IMR-90 (cell line): Measurements from ENCODE around the gene MTMR6. TPM values are rescaled to one million over a fixed set of nuclear protein-coding genes. Genes with fewer than 3 reads are reported as not detected.

Experiments
- ATAC-seq: fragments of 200-7000 bp; cut with Tn5 transposase; 2 replicates; pipeline ENCODE4 v1.9.1; 2020; ENCODE audit warnings: low read depth, mild to moderate bottlenecking, moderate library complexity
- BruUV-seq: library from RNA; stranded (reverse); fragments of 400-500 nt; replicated peaks from 2 replicates; lab custom pipeline; 2021; lab: Mats Ljungman, UMichigan
- CTCF ChIA-PET: fragments of 300-600 bp; formaldehyde crosslinking; extraction: SDS; loops from one replicate; lab custom pipeline; 2021; ENCODE audit warnings: antibody characterized with exemption; lab: Yijun Ruan, JAX
- POLR2A ChIA-PET: fragments of 300-600 bp; sonication (Branson Sonifier 250); formaldehyde crosslinking; loops from one replicate; lab custom pipeline; 2022; ENCODE audit warnings: antibody characterized with exemption; ENCODE audit not compliant: unreplicated experiment; lab: Charles Lee
- DNase-seq: peaks from one replicate; pipeline ENCODE4 v3.0.0; 2013
- H2AFZ ChIP-seq: replicated peaks from 2 replicates; pipeline ENCODE3; 2013; ENCODE audit warnings: low read length, mild to moderate bottlenecking; ENCODE audit not compliant: poor library complexity
- H2AK5ac ChIP-seq: 2 replicates; pipeline ENCODE4 v1.6.1; 2013; ENCODE audit warnings: low read depth, low read length, inconsistent platforms
- H2AK9ac ChIP-seq: replicated peaks from 2 replicates; pipeline ENCODE3; 2013; ENCODE audit warnings: mild to moderate bottlenecking, low read depth, low read length, moderate library complexity; ENCODE audit not compliant: poor library complexity
- H2BK120ac ChIP-seq: 2 replicates; pipeline ENCODE4 v1.6.1; 2013; ENCODE audit warnings: low read depth, low read length, inconsistent platforms
- H2BK15ac ChIP-seq: 3 replicates; pipeline ENCODE4 v1.6.1; 2013; ENCODE audit warnings: low read depth, low read length, inconsistent platforms
- H2BK20ac ChIP-seq: 2 replicates; pipeline ENCODE4 v1.6.1; 2013; ENCODE audit warnings: low read depth, mild to moderate bottlenecking, inconsistent platforms, low read length, moderate library complexity
- H2BK5ac ChIP-seq: 2 replicates; pipeline ENCODE4 v1.6.1; 2013; ENCODE audit warnings: mild to moderate bottlenecking, low read depth, low read length, inconsistent platforms; ENCODE audit not compliant: poor library complexity, severe bottlenecking
- H3K14ac ChIP-seq: replicated peaks from 2 replicates; pipeline ENCODE4 v1.6.1; 2013; ENCODE audit warnings: low read depth, low read length, inconsistent platforms
- H3K18ac ChIP-seq: 2 replicates; pipeline ENCODE4 v1.6.1; 2013; ENCODE audit warnings: low read depth, low read length, control low read depth
- H3K23ac ChIP-seq: 2 replicates; pipeline ENCODE4 v1.6.1; 2013; ENCODE audit warnings: low read depth, low read length, inconsistent platforms
- H3K27ac ChIP-seq: 2 replicates; pipeline ENCODE4 v1.5.1; 2013; ENCODE audit warnings: mild to moderate bottlenecking, control low read depth, low read length; ENCODE audit not compliant: insufficient read depth
- H3K27me3 ChIP-seq: 2 replicates; pipeline ENCODE4 v1.6.1; 2013; ENCODE audit warnings: low read length; ENCODE audit not compliant: control insufficient read depth, insufficient read depth
- H3K36me3 ChIP-seq: 2 replicates; pipeline ENCODE4 v1.6.1; 2013; ENCODE audit warnings: low read length, mixed read lengths; ENCODE audit not compliant: control insufficient read depth, insufficient read depth
- H3K4ac ChIP-seq: 2 replicates; pipeline ENCODE4 v1.6.1; 2013; ENCODE audit warnings: low read depth, low read length, inconsistent platforms
- H3K4me1 ChIP-seq: 2 replicates; pipeline ENCODE4 v1.6.1; 2013; ENCODE audit warnings: low read length, mixed read lengths; ENCODE audit not compliant: control insufficient read depth, insufficient read depth
- H3K4me2 ChIP-seq: 2 replicates; pipeline ENCODE4 v1.6.1; 2013; ENCODE audit warnings: low read depth, mild to moderate bottlenecking, control low read depth, low read length, moderate library complexity
- H3K4me3 ChIP-seq: 2 replicates; pipeline ENCODE4 v1.5.1; 2013; ENCODE audit warnings: low read depth, mild to moderate bottlenecking, control low read depth, low read length, moderate library complexity; ENCODE audit not compliant: insufficient read depth
- H3K56ac ChIP-seq: 2 replicates; pipeline ENCODE4 v1.6.1; 2013; ENCODE audit warnings: low read length, inconsistent platforms; ENCODE audit not compliant: insufficient read depth; ENCODE audit errors: extremely low read depth
- H3K79me1 ChIP-seq, 2 experiments: 2 replicates each; pipeline ENCODE4 v1.6.1; 2013; ENCODE audit warnings: low read length in 2 of 2, inconsistent platforms in 1 of 2, low read depth in 1 of 2
- H3K9ac ChIP-seq: 2 replicates; pipeline ENCODE4 v1.6.1; 2013; ENCODE audit warnings: low read depth, low read length, control low read depth
- H3K9me1 ChIP-seq: 2 replicates; pipeline ENCODE4 v1.6.1; 2013; ENCODE audit warnings: low read length, inconsistent platforms; ENCODE audit not compliant: insufficient read depth
- H3K9me3 ChIP-seq: 2 replicates; pipeline ENCODE4 v1.6.1; 2013; ENCODE audit warnings: low read length; ENCODE audit not compliant: control insufficient read depth, insufficient read depth
- H4K20me1 ChIP-seq: 2 replicates; pipeline ENCODE4 v1.6.1; 2013; ENCODE audit warnings: low read length, inconsistent platforms; ENCODE audit not compliant: insufficient read depth
- H4K5ac ChIP-seq: 2 replicates; pipeline ENCODE4 v1.6.1; 2013; ENCODE audit warnings: mild to moderate bottlenecking, low read depth, low read length, control low read depth
- H4K8ac ChIP-seq, 2 experiments: 2 replicates each; pipeline ENCODE4 v1.6.1; 2013; ENCODE audit warnings: low read depth in 2 of 2, low read length in 2 of 2, control low read depth in 1 of 2, inconsistent platforms in 1 of 2
- H4K91ac ChIP-seq: 2 replicates; pipeline ENCODE4 v1.6.1; 2013; ENCODE audit warnings: low read depth, low read length, inconsistent platforms; ENCODE audit not compliant: insufficient read depth
- CTCF ChIP-seq: conservative IDR thresholded peaks from 2 replicates; pipeline ENCODE4 v1.5.1; 2012; ENCODE audit warnings: mild to moderate bottlenecking, low read depth, low read length, improper control_type of control experiment
- MAFK ChIP-seq: IDR thresholded peaks from 2 replicates; pipeline ENCODE4 v1.6.1; 2012; ENCODE audit warnings: low read depth, low read length, improper control_type of control experiment
- WGBS, 2 experiments: methylation state at CpG; one replicate each; pipeline versions ENCODE4 v1.1.5 to v1.1.7; 2013; ENCODE audit warnings: missing lambda C conversion rate in 2 of 2; ENCODE audit not compliant: insufficient read length in 1 of 2; ENCODE audit errors: extremely low coverage in 2 of 2; 5-methylcytosine and 5-hydroxymethylcytosine counted together
- dilution Hi-C: fragments of 300-500 bp; cut with HindIII; formaldehyde crosslinking; loops from one replicate; pipeline ENCODE4 v1.14.3; 2018; ENCODE audit warnings: low sequenced_read_pairs; ENCODE audit not compliant: unreplicated experiment
- in situ Hi-C: fragments of 300-500 bp; cut with MboI; formaldehyde crosslinking; loops from 3 replicates; pipeline ENCODE4 v1.14.3; 2019; ENCODE audit warnings: low sequenced_read_pairs, inconsistent platforms, mixed read lengths
- intact Hi-C: fragments of 100-400 bp; cut with micrococcal nuclease; formaldehyde crosslinking; loops from 2 replicates; pipeline ENCODE4 v1.10.0; 2022
- polyA plus RNA-seq, 3 experiments: library from polyadenylated mRNA; depleted of rRNA; stranded (reverse); fragments of >200 nt; gene quantifications; 2 replicates each; pipeline ENCODE4 v1.2.3, GENCODE V29; 2012; ENCODE audit warnings: low replicate concordance in 1 of 3
- total RNA-seq: library from RNA; depleted of rRNA; stranded (reverse); fragments of >200 nt; gene quantifications from 2 replicates; pipeline ENCODE4 v1.2.3, GENCODE V29; 2012

MTMR6 gene
- total and polyA plus RNA-seq, 2 of the 4 experiments (the other 2 are of a cell fraction) = 9.4 to 21.7 TPM

GRCh38 chr13:25249001-25249543 is 38.2 kb downstream of the MTMR6 start:
- Histone ChIP-seq H3K56ac (no peak overlapping the region), H3K9me3 (no peaks in the 10 kb centered on the region), H3K4me2 (no peak overlapping the region), H4K91ac (no peak overlapping the region), H3K79me1 (no peaks in the 10 kb centered on the region), H2BK5ac (no peak overlapping the region), H3K9ac (no peak overlapping the region), H3K14ac (no peak overlapping the region), H3K18ac (no peak overlapping the region), H3K23ac (no peak overlapping the region), H2BK15ac (no peak overlapping the region), H2AK5ac (no peak overlapping the region), H2AK9ac (no peak overlapping the region), H3K4ac (no peak overlapping the region), H3K27ac (no peak overlapping the region), H3K36me3 (peaks cover 11% of the 10 kb centered on the region), H4K20me1 (no peaks in the 10 kb centered on the region), H4K8ac (no peak overlapping the region), H2BK20ac (no peak overlapping the region), H2AFZ (no peak overlapping the region), H3K4me1 (no peaks in the 10 kb centered on the region), H3K9me1 (no peaks in the 10 kb centered on the region), H4K5ac (no peak overlapping the region), H3K27me3 (no peaks in the 10 kb centered on the region), H2BK120ac (no peak overlapping the region), H3K4me3 (no peak overlapping the region)
- ChIA-PET POLR2A (no interaction called here), CTCF (no interaction called here)
- TF ChIP-seq CTCF (peak; percentile 40), MAFK (no peak)
- intact Hi-C loops (no loop called here), in situ Hi-C loops (no loop called here), dilution Hi-C loops (no loop called here)
- BruUV-seq = no TSS peak
- DNase-seq = peak; percentile 43
- WGBS, 2 experiments = no CpG with 5 or more reads among the region's 5 CpGs
- ATAC-seq = peak; percentile 85
